AML-193 (cell line): ENCODE data around the gene B3GLCT.
"Not testable (repeated sequence)": the region's sequence is repeated elsewhere in the genome, so short reads cannot be mapped to it uniquely, and the experiment has no call there.

ENCODE experiments used
- DNase-seq, 2 experiments: peaks; one replicate each; lab custom pipeline; 2025; lab: John Stamatoyannopoulos, UW

The B3GLCT gene

DNA sequence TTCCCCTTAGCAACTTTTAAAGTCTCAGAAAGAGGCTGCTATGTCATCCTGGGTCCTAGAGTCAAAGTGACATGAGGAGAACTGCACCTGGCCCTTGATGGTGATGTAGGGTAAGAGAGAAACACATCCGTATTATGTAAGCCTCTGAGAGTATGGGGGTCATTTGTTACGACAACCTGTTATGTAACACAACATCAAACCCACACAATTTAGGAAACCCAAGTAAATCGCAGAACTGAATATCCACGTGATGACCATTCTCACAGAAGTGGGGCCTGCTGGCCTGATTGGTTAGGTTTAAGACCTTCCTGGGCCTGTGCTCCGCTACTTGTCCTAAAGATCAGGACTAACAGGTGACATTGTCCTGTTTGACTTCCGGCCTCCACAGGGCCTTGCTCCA, 15.3 kb upstream of the B3GLCT start:
- no peak for DNase-seq

DNA sequence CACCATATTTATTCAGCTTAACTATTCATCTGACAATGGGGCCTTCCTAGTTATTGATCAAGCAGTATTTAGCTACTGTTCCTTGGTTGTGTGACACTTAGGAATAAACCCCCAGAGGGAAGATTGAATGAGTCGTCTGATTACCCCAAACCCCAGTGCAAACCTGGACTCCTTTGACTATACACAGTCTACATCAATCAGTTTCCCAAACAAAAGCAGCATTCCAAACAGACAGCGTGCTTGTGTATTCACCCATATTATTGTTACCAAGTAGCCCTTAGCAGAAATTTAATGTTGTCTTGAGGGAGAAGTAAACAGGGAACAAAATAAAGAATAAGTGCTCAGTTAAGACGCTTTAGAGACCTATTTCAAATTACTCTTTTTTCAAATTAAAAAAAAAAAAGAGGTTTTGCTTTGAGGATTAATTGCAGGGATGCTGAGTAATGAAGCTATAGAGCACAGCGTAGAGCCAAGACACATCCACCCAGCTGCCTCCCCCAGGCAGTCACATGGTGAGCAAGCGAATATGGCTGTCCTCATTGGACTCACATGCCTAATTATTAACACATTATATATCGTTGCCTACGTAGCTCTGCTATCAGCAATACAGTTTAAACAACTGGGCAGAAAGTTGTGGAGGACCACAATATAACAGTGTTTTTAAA, 14.7 kb upstream of the B3GLCT start:
- DNase-seq, result no peak

DNA sequence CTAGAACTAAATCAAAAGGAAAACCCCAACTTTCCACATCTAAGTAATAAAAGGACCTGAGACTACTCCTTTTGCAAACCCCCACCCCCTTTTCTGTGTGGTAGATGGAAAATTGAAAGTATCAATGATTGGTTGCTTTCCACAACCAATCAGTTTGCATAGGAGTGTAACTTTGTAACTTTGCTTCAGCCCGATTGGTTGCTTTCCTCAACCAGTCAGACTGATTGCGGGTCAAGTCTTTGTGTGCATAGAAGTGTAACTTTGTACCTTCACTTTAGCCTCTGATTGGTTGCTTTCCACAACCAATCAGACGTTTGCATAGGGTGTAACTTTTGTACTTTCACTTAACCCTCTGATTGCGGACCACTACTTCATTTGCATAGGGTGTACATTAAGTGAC, 8.0 kb upstream of the B3GLCT start:
- DNase-seq, result no peak

DNA sequence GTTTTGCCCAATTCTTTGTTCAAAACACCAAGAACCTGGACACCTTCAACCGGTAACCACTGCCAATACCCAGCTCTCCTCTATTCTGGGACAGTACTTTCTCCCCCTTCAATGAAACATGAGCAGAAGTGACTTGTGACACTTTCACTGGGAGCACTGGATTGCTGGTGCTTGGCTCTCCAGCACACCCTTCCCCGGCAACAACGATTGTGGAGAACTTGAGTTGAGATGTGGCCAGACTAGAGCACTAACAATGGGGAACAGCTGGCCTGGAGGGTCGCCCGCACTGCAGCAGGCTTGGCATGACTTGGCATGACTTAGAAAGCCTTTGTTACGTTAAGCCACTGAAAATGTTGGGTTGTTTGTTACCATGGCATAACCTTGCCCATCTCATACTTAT, 7.5 kb upstream of the B3GLCT start:
- no peak for DNase-seq

DNA sequence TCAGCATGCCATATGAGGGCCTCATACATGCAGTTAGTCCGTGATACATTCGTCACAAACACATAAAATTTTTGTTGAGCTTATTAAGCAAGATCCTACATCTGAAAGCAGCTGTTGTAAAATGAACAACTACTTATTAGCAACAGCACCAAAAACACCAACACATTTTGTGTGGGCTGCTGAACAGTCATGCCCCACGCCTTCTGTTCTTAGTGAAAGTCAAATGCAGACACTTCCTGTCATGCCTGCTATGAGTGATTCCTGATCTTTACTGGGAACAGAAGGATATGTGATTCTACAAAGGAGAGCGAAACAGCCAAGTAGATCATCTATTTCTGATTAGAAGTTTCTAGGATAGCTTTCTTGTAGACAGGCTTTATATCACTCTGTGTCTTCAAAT, 4.2 kb upstream of the B3GLCT start:
- no peak for DNase-seq

DNA sequence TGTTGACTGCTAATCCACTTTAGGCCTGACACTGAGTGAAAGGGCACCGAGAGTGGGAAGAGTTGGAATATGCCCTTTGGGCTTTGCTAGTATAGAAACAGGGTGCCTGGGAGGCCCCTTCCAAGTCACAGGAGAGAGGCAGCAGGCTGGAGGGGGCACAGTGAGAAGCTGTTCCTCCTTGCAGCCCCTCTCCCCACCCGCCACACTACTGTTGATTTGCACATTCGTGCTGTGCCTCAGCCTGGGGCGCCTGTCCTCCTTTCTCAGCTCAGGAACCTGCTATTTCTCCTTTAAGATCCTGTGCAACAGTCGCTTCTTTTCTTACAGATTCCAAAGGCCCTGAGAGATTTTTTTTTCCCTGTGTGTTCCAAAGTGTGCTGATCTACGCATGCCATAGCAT, 2.8 kb upstream of the B3GLCT start:
- DNase-seq, result no peak

DNA sequence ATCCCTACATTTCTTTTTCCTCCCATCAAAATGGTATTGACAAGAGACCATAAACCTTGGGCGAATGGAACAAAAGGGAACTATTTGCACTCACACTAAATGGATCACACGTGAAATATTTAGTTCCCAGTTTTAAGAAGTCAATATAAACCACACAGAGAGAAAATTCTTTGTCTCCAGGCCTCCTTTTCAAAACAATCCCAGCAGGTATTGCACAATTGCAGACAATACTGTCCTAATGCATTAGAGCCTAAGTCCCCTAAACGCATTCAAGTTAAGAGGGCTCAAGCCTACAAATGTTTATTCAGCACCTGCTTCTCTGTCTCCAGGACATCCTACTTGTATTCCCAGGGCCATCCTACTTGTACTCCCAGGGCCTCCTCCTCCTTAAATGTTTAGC, 1.3 kb upstream of the B3GLCT start:
- DNase-seq, result peak; percentile 53 to 61

DNA sequence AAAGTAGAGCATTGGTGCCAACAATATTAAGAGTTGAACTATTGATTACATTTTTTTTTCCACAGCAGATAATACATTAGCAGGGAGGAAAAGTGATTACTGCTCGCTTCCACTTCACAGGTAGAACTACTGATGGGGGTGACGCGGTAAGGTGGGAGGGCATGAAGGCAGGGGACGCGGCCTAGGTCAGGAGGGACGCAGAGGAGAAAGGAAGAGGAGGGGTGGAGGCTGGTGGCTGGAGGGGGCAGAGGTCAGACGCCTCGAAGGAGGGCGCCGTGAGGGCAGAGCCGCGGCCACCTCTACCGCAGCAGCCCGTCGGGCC, 287 bp upstream of the B3GLCT start:
- DNase-seq, result no peak

DNA sequence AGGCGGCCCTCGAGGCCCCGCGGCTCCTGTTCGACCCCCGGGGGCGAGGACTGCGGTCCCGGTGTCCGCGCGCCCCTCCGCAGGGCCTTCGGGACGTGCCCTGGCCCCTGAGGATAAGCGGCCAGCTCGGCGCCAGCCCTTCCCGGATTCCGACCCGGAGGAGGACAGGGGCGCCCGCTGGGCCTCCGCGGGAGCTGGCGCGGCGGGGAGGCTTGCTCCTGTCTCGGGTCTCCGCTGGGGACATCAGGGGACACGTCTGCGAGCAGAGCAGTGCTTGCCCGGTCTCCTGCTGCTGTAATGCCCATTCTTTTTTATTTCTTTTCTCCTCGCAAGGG, 829 bp downstream of the B3GLCT start:
- peak; percentile 52 to 67 for DNase-seq

DNA sequence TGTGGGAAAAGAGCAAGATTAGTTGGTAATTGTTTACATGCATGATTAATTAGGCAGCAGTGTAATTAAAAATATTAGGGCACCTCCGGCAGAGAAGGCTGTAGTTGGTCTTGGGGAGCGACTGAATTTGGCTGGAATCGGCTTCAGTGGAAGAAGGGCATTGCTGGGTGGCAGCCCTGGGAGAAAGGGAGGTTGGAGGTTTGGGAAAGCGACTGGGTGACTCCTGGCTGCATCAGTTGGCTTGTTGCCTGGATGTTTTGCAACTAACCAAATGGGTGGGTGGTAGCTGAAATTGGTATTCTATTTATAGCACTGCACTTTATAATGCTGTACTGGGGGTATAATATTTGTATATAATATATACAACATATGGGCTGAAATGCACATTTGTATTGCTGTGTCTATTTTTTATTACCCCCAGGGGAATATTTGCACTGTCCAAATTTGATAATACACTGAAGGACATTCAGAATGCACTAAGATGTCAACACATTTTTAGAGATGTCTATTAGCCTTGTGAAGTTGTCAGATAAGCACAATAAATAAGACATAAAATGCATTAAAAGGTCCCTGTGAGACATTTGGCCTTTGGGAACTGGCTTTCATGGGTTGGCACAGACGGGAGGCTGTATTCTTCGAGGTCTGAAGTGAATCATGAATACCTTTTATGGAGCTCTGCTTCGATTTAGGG, 1.7 kb downstream of the B3GLCT start:
- DNase-seq, result no peak

DNA sequence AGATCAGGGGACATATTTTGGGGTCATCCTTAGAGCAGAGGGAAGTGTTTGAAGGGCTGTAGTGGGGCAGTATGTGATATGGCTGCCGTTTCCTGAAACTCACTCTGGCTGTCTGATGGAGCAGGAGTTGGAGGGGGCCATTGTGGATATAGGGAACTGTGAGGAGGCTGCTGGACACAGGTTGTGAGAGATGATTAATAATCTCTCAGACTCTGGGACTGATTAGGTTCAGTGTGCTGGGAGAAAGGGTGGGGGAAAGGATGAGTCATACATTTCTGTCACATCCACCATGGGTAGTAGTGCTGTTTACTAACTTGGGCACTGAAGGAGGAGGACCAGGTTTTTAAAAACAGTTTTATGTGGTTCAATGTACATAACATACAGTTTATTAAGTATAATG, 4.8 kb downstream of the B3GLCT start:
- DNase-seq, result no peak

DNA sequence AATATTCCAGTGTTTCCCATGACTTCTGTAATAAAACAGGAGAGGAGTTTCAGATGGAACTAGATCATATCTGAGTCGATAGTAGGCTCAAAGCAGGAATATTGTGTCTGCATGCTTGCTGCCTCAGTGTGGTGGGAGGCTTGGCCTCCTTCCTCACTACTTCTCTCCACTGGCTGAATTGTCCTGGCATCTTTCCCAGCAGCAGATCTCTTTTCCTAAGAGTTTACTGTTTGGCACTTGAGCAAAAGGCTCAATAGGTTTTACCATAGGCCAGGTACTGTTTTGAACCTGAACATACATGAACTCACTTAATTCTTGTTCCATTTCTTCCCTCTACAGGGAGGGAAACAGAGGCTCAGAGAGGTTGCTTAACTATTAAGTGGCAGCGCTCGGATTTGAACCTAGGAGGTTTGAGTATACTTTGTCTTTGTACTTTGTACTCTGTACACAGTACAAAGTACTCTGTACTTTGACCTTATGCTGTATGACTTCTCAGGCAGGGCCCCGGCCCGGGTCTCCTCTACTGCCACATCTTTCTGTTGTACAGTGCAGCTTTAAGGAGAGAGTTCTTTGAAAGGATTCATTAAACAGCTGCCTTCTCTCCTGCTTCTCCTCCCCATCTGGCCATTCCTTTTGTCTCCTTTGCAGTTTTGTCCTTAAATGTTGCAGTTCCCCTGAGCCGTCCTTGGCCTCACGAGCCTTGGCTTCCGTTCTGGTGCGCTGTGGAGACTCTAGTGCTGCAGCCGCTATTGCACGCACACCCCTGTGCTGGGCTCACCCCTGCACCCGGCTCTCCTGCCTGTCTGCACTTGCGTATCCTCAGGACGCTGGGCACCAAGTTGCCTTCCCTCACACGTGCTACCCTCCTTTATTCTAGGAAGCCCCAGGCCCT, 8.1 kb downstream of the B3GLCT start:
- no peak for DNase-seq

DNA sequence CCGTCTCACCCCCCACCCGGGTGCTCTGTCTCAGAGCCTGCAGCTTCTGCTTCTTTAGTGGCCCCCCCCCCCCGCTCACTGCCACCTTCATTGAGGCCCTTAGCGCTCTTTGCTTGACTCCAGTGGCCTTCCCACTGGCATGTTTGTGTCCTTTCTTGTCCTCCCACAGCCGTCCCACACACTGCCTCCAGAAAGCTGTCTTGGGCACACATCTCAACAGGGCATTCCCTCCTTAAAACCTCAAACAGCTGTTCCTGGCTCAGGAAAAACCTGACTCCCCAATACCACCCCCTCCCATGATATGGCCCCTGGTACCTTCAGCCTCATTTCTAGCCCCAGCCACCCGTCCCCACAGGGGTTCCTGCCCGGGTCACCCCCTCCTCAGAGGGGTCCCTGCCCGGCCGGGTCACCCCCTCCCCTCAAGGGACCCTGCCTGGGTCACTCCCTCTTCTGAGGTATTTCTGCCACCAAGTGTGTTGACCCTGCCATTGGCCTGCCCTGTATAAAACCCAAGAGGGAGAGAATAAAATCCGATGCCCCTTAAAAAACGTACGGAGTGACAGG, 8.9 kb downstream of the B3GLCT start:
- no peak for DNase-seq

DNA sequence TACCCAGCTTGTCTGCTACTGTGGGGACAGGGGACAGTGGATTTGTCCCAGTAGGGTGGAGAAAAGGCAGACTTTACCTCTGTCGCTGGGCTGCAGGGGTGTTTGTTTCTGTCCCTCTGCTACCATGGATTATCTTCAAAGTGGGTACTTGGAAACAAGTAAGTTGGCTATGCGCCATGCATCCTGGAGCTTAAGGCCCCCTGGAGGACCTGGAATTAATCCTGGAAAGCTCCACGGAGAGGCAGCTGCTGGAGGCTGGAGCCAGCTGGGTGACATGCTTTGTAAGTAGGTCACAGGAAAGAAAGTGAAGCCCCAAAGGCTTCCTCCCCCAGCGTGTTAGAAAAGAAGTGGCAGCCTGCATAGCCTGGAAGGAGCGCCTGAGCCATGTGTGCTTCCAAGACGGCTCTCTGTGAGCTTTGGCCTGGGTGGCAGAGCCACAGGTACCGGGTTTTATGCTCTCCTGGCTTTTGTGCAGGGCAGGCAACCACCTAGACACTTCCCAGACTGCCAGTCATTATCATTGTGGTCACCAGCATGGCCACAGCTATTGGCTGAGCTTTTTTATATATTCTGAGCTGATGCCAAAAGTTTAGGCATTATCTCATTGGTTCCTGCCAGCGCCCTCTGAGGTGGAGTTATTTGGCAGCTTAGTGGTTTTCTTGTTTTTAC, 9.5 kb downstream of the B3GLCT start:
- DNase-seq, result no peak

DNA sequence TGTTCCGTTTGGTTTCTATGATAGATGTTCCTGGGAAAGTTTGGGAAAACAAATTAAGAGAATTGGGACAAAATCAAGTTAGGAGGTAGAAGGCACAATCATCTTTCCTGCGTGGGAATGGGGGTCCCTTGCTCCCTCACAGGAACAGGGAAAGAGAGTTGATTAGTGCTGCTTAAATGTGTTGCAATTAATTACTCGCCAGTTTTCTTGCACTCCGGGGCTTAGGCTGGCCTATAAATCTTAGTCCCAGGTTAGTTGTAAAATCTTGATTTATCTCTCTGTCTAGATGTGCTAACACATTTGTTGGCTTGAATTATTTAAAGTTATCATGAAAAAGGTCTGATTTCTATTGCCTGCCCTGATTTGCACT, 10.1 kb downstream of the B3GLCT start:
- no peak for DNase-seq

DNA sequence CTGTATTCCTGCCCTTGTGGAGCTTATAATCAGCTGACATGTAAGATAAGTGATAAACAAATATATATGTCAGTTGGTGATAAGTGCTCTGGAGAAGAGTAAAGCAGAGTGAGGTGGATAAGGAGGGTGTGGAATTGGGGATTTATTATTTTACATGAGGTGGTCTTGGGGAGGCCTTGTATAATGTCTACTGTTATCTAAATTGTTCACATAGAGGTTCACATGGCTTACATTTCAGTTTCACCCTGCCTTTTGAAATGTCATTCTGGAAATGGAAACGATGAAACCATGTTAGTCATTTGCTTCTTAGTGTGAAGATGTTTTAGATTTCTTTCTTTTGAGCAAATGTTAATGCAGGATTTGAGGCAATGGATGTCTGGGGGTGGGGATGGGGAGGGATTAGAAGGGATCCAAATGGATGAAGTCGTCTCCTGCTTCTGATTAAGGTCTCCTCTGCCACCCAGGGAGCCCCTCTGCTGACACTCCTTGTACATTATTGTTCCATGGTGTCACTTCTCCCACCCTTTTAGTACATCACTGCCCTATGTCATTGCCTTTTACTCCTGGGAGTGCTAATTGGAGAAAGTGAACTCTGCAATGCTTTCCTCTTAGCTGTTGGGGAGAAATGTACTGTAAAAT, 14.0 kb downstream of the B3GLCT start:
- DNase-seq, result no peak

DNA sequence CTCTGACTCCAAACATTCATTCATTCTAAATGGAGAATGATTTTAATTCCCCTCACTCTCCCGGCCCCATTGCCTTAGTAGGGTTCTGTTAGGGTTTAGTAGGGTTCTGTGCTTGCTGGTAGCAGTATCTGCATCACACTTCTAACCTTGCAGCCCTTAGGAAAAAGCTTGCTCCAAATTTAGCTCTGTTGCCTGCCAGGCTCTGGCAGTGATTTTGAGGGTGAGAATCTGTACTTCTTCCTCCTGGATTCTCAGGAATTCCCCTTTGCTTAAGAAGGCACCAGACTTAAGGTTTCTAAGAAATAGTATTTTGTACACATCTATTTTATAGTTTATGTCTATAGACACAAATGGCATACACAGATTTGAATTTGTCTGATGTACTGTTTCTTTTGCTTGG, 14.7 kb downstream of the B3GLCT start:
- no peak for DNase-seq

DNA sequence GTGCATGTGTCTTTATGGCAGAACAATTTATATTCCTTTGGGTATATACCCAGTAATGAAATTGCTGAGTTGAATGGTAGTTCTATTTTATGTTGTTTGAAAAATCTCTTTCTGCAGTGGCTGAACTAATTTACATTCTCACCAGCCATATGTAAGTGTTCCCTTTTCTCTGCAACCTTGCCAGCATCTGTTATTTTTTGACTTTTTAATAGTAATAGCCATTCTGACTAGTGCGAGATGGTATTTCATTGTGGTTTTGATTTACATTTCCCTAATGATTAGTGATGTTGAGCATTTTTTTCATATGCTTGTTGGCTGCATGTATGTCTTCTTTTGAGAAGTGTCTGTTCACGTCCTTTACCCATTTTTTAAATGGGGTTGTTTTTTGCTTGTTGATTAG, 17.1 kb downstream of the B3GLCT start:
- DNase-seq, result not testable (repeated sequence)

DNA sequence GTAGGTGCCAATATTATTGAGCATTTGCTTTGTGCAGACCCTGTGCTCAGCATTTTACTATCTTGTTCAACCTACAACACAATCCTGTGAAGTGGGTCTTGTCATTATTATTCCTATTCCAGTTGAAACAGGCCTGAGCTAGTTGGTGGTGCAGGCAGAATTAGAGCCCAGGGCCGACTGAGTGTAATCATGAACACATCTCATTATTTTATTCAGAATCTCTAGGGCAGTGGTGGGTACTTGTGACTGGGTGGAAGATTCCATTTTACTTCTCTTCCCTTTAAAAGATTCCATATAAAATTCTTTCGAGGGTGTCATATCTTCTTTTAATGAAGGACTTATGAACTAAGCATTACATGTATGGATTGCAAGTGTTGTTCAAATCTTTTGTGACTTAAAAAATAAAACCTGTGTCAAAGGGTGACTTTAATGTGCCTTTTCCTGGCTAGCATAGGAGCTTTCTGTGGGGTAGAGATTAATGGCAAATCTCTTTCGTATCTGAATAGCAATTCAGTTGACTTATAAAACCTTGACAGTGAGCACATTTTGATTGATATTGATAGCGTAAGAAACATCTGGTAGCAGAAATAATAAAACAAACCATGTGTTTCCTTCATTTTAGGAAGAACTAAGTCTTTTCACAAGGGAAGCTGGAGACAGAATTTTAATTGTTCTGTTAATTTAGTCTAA, 20.3 kb downstream of the B3GLCT start:
- DNase-seq, result no peak

DNA sequence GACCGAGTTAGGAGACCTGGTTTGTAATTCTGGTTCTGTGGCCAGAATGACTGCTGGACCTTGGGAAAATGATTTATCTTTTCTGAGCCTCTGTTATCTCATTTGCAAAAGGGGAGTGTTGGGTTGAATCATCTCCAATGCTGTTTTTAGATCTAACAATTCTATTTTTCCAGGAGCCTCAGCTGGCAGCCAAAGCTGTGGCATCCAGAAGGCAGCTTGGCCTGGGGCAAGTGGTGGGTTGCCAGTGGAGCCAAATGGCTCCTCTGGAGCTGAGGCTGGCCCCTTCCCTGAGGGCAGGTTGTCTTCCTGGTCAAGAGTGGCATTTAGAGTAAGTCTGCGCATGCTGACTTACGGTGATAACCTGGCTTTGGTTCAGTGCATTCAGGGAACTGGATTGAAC, 21.3 kb downstream of the B3GLCT start:
- no peak for DNase-seq

DNA sequence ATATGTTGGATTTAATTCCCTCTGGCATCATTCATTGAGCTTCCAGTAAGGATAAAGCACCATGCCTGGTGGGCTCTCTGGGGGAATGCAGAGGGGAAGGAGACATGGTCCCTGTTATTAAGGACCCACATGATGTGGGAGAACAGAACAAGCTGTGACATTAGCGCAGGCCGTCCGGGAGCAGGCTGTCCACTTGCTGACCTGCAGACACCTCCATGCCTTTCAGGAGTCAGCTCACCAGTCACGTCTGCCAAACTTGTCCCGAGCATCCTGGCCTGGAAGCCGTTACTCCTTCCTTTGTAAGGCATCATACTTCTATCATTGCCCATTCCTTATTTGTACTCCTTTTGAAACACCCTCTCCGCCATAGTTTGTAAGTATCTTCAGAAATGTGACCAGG, 23.4 kb downstream of the B3GLCT start:
- DNase-seq, result no peak
